Neutrophil (primary cell): ENCODE results near the gene PALLD.
A peak's percentile ranks its signal among the peaks of the same experiment; 100 is the strongest.

Source experiments
- H3K27ac ChIP-seq: fragments of 200-600 bp; sonication (generic); 2 replicates; pipeline ENCODE4 v1.5.1; 2016; ENCODE audit warnings: mild to moderate bottlenecking, moderate library complexity
- H3K27me3 ChIP-seq: fragments of 200-600 bp; sonication (generic); 2 replicates; pipeline ENCODE4 v1.6.0; 2016; ENCODE audit warnings: mild to moderate bottlenecking
- H3K36me3 ChIP-seq: fragments of 200-600 bp; sonication (generic); 2 replicates; pipeline ENCODE4 v1.5.1; 2017
- H3K4me1 ChIP-seq, 2 experiments: fragments of 200-600 bp in 1 of 2; sonication (generic) in 1 of 2; 1 replicate in 1 of 2; 2 replicates in 1 of 2; pipeline versions ENCODE4 v1.5.1 to v1.6.1; 2013 to 2016; ENCODE audit warnings: low read depth in 1 of 2, low read length in 1 of 2, mild to moderate bottlenecking in 1 of 2, moderate library complexity in 1 of 2; ENCODE audit not compliant: control insufficient read depth in 1 of 2, insufficient read depth in 1 of 2
- H3K4me3 ChIP-seq, 2 experiments: fragments of 200-600 bp in 1 of 2; sonication (generic) in 1 of 2; 1 replicate in 1 of 2; 2 replicates in 1 of 2; pipeline ENCODE4 v1.5.1; 2013 to 2016; ENCODE audit warnings: low read depth in 1 of 2, low read length in 1 of 2, mild to moderate bottlenecking in 1 of 2, moderate library complexity in 1 of 2
- H3K9me3 ChIP-seq: fragments of 200-600 bp; sonication (generic); 2 replicates; pipeline ENCODE4 v1.5.1; 2016
- CTCF ChIP-seq: fragments of 200-600 bp; sonication (generic); IDR thresholded peaks from 2 replicates; pipeline ENCODE4 v1.5.1; 2016; ENCODE audit warnings: antibody characterized with exemption

PALLD gene

DNA sequence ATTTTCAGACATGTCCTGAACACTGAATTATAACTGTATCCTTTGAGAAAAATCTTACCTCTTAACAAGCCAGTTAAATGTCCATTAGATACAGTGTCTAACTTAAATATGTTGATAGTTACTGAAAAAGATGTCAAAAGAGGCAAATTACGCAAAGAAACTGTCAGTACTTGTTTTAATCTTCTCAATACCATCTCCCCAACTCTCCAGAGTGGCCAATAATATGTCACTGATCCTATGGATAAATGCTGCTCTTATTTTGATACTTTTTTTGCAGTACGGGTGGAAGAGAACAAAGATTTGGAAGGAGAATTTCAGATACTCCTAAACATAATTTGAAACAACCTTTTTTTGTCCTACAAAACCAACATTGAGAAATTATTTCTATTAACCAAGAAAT, 320.5 kb downstream of the PALLD start:
- Histone ChIP-seq H3K27me3 (peaks cover 32% of the 10 kb centered on the region), H3K4me1 (no peaks in the 10 kb centered on the region), H3K36me3 (no peaks in the 10 kb centered on the region), H3K4me3 (no peak overlapping the region), H3K27ac (no peak overlapping the region), H3K9me3 (no peaks in the 10 kb centered on the region)
- no peak for TF ChIP-seq CTCF

GRCh38 chr4:168822481-168822880, 325.6 kb downstream of the PALLD start:
- H3K9me3 ChIP-seq: no peaks in the 10 kb centered on the region
- no peaks in the 10 kb centered on the region for H3K4me1 ChIP-seq
- no peaks in the 10 kb centered on the region for H3K36me3 ChIP-seq
- H3K4me3 ChIP-seq: no peak overlapping the region
- TF ChIP-seq CTCF: no peak
- H3K27me3 ChIP-seq: peaks cover 11% of the 10 kb centered on the region
- H3K27ac ChIP-seq: no peak overlapping the region

DNA sequence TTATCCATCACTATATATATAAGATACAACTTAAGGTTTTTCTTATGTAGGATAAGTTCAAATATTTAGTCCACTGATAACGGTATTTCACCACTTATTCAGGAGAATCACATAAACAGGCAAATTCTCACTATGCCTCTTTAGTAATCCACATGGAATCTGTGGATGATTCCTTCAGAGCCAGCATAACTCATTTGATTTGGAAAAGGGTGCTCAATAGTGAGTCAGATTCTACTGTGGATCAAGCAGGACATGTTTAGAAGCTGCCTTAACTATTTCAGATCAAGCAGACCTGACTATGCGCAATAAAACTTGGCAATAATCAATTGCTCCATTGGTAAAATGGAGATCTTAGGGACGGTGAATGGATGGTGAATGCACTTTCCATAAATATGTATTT, 329.1 kb downstream of the PALLD start:
- no peaks in the 10 kb centered on the region for H3K36me3 ChIP-seq
- no peak overlapping the region for H3K4me3 ChIP-seq
- H3K27me3 ChIP-seq: peaks cover 34% of the 10 kb centered on the region
- H3K27ac ChIP-seq: no peak overlapping the region
- no peak for TF ChIP-seq CTCF
- no peaks in the 10 kb centered on the region for H3K9me3 ChIP-seq
- H3K4me1 ChIP-seq: no peaks in the 10 kb centered on the region

- Histone ChIP-seq H3K27me3 (peaks cover 40% of the 10 kb centered on the region), H3K4me1 (peaks cover 0 to 2% of the 10 kb centered on the region in 2 experiments), H3K36me3 (no peaks in the 10 kb centered on the region), H3K27ac (no peak overlapping the region), H3K9me3 (no peaks in the 10 kb centered on the region), H3K4me3 (no peak overlapping the region)
- no peak for TF ChIP-seq CTCF
Measured at GRCh38 chr4:168826620-168827019, 329.8 kb downstream of the PALLD start.

DNA sequence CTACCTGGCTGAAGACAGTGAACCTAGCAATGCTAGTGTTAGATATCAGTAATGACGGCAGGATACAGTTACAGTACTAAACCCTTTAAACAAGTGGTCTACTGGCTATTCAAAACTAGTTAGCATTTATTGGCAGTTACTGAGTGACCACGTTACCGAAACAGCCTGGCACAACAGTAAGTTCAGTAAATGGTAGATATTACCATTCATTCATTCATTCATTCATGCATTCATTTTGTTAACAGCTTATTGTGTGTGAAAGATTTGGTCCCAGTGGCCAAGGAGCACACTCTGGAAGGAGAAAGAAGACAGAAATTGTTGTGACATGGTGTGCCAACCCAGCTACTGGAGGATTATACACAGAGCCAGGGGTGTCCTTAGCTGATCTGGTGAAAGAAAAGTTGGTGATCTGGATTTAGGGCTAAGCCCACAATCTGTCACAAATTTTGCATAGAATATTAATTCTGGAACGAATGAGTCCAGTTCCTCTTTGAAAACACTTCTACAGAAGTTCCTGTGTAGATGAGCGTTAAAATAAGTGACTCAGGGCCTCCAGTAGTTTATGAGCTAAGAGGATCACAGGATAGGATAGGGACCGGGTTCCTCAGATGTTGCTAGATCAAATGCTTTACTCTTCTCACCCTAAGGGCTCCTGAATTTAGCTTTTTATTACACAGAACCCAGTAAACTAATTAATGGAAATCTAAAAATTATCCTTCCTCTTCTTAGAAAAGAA, 334.1 kb downstream of the PALLD start:
- Histone ChIP-seq H3K27me3 (peaks cover 84% of the 10 kb centered on the region), H3K27ac (no peak overlapping the region), H3K4me3 (no peak overlapping the region), H3K36me3 (no peaks in the 10 kb centered on the region), H3K9me3 (no peaks in the 10 kb centered on the region), H3K4me1 (peaks cover 6 to 13% of the 10 kb centered on the region in 2 experiments)
- no peak for TF ChIP-seq CTCF

DNA sequence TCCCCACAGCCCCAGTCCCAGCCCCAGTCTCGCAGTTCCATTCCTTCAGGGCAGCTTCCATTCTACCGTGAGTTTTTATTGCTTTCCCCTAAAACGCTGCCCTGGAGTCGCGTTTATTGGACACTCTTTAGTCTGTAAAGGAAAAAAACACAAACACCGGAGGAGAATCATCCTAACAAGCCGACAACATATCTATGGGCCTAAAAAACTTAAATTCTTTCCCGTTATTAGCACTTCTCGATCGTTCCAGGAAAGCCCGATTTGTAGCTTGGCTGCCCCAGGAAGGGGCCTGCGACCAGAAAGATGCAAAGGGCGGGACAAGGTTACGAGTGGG, 334.7 kb downstream of the PALLD start:
- no peaks in the 10 kb centered on the region for H3K36me3 ChIP-seq
- peaks cover 6 to 13% of the 10 kb centered on the region in 2 experiments for H3K4me1 ChIP-seq
- H3K27me3 ChIP-seq: peaks cover 90% of the 10 kb centered on the region
- no peak overlapping the region for H3K27ac ChIP-seq
- TF ChIP-seq CTCF: no peak
- H3K4me3 ChIP-seq: peak overlapping the region in 1 of 2 experiments; percentile 49
- H3K9me3 ChIP-seq: no peaks in the 10 kb centered on the region
